CD4-positive, alpha-beta T cell treated with Interleukin-10 for 1 hour (primary cell): ENCODE results near the gene DTX3.
"Not testable (repeated sequence)": the region's sequence is repeated elsewhere in the genome, so short reads cannot be mapped to it uniquely, and the experiment has no call there.

Experiments used
- DNase-seq: peaks from one replicate; pipeline ENCODE4 v3.0.0-alpha.2; 2020

DTX3 gene

GRCh38 chr12:57583008-57583831 is 21.4 kb upstream of the DTX3 start:
- DNase-seq = peak; percentile 87

GRCh38 chr12:57584050-57584449 is 20.6 kb upstream of the DTX3 start:
- DNase-seq = no peak

GRCh38 chr12:57584690-57585089 is 19.9 kb upstream of the DTX3 start:
- DNase-seq = no peak

GRCh38 chr12:57585156-57585555 is 19.5 kb upstream of the DTX3 start:
- no peak for DNase-seq

- DNase-seq = no peak
Observed at GRCh38 chr12:57586128-57586527, 18.5 kb upstream of the DTX3 start.

- no peak for DNase-seq
Observed at GRCh38 chr12:57586832-57587429, 17.7 kb upstream of the DTX3 start.

- not testable (repeated sequence) for DNase-seq
Observed at GRCh38 chr12:57588951-57589610, 15.5 kb upstream of the DTX3 start.

GRCh38 chr12:57590479-57590863 is 14.2 kb upstream of the DTX3 start:
- no peak for DNase-seq

GRCh38 chr12:57590864-57591781 is 13.5 kb upstream of the DTX3 start, which contains the start of gene PIP4K2C:
PIP4K2C (plus strand) TSS chr12:57591192; CDS start chr12:57591290, 98 bp downstream.
- DNase-seq = peak; percentile 86

- no peak for DNase-seq
Observed at GRCh38 chr12:57591782-57592325, 12.8 kb upstream of the DTX3 start.

- no peak for DNase-seq
Observed at GRCh38 chr12:57592551-57593165, 12.0 kb upstream of the DTX3 start.

GRCh38 chr12:57593187-57593586 is 11.4 kb upstream of the DTX3 start:
- no peak for DNase-seq

- DNase-seq = no peak
Observed at GRCh38 chr12:57600395-57600794, 4.2 kb upstream of the DTX3 start.

GRCh38 chr12:57602544-57602943 is 2.1 kb upstream of the DTX3 start:
- no peak for DNase-seq

- no peak for DNase-seq
Observed at GRCh38 chr12:57603324-57603723, 1.3 kb upstream of the DTX3 start.

GRCh38 chr12:57603815-57604453 is 690 bp upstream of the DTX3 start:
- DNase-seq = no peak

- no peak for DNase-seq
Observed at GRCh38 chr12:57604992-57605810, 577 bp downstream of the DTX3 start.

- DNase-seq = no peak
Observed at GRCh38 chr12:57605811-57606311, 1.2 kb downstream of the DTX3 start.

GRCh38 chr12:57606399-57606798 is 1.8 kb downstream of the DTX3 start:
- DNase-seq = no peak

- no peak for DNase-seq
Observed at GRCh38 chr12:57606821-57607220, 2.2 kb downstream of the DTX3 start.
